GM23338 (cell line): ENCODE results near the gene SEZ6.

ENCODE experiments used
- CTCF ChIP-seq, 2 experiments: fragments of 200-600 bp in 1 of 2; sonication (generic) in 1 of 2; conservative IDR thresholded peaks; 2 replicates each; pipeline versions ENCODE4 v1.5.1 to v1.6.1; 2016 to 2017; ENCODE audit warnings: antibody characterized with exemption in 2 of 2, low read depth in 2 of 2, mild to moderate bottlenecking in 2 of 2, moderate library complexity in 1 of 2
- EZH2phosphoT487 ChIP-seq: fragments of 200-600 bp; sonication (generic); IDR thresholded peaks from one replicate; pipeline ENCODE4 v1.8.1; 2018; ENCODE audit warnings: antibody characterized with exemption; ENCODE audit not compliant: unreplicated experiment
- POLR2AphosphoS5 ChIP-seq: IDR thresholded peaks from 2 replicates; pipeline ENCODE4 v1.6.1; 2016; ENCODE audit warnings: antibody characterized with exemption, low read depth
- REST ChIP-seq: IDR thresholded peaks from one replicate; pipeline ENCODE4 v1.6.1; 2018; ENCODE audit warnings: antibody characterized with exemption; ENCODE audit not compliant: unreplicated experiment
- TF ChIP-seq, protein P1 (sequence below): fragments of 250-450 bp; sonication (Bioruptor Pico); IDR thresholded peaks from 2 replicates; pipeline ENCODE4 v1.5.0; 2020; ENCODE audit warnings: mild to moderate bottlenecking, moderate library complexity

DNA sequence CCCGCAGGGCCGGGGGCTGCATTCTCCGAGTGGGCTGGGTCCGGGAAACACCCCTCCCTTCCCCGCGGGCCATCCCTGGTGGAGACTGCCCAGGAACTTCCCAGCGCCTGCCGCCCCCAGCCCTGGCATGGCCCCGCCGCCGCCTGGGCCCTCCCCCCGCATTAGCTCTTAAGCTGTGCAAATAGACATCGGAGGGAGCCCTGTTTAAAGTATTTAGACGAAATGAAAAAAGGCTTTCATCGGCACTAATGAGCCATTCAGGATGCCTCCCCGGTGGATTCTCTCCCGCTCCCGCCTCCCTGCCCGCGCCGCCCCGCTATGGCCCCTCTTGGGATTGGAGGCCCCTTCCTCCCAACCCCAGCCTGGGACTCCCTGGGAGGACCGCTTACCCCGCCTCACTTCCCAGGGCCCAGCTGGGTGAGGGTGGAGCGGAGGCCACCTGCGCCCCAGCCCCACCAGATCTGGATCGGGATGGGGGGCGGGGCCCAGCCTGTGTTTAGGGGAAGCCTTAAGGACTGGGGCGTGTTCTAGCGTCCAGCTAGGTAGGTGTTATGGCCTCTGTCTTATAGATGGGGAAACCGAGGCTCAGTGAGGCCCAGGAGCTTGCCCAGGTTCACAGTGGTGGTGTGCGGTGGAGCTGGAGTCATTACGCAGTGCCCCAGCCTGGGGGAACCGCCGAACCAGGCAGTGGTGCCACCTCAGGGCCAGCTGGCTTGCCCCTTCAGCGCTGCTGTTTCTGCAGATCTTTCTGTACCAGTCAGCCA, 19.7 kb downstream of the SEZ6 start:
- TF ChIP-seq CTCF (conservative IDR thresholded peaks at IDR 0.05; ENCODE audit: low read depth in 2 of 2) = no peak
- TF ChIP-seq, protein P1, sequence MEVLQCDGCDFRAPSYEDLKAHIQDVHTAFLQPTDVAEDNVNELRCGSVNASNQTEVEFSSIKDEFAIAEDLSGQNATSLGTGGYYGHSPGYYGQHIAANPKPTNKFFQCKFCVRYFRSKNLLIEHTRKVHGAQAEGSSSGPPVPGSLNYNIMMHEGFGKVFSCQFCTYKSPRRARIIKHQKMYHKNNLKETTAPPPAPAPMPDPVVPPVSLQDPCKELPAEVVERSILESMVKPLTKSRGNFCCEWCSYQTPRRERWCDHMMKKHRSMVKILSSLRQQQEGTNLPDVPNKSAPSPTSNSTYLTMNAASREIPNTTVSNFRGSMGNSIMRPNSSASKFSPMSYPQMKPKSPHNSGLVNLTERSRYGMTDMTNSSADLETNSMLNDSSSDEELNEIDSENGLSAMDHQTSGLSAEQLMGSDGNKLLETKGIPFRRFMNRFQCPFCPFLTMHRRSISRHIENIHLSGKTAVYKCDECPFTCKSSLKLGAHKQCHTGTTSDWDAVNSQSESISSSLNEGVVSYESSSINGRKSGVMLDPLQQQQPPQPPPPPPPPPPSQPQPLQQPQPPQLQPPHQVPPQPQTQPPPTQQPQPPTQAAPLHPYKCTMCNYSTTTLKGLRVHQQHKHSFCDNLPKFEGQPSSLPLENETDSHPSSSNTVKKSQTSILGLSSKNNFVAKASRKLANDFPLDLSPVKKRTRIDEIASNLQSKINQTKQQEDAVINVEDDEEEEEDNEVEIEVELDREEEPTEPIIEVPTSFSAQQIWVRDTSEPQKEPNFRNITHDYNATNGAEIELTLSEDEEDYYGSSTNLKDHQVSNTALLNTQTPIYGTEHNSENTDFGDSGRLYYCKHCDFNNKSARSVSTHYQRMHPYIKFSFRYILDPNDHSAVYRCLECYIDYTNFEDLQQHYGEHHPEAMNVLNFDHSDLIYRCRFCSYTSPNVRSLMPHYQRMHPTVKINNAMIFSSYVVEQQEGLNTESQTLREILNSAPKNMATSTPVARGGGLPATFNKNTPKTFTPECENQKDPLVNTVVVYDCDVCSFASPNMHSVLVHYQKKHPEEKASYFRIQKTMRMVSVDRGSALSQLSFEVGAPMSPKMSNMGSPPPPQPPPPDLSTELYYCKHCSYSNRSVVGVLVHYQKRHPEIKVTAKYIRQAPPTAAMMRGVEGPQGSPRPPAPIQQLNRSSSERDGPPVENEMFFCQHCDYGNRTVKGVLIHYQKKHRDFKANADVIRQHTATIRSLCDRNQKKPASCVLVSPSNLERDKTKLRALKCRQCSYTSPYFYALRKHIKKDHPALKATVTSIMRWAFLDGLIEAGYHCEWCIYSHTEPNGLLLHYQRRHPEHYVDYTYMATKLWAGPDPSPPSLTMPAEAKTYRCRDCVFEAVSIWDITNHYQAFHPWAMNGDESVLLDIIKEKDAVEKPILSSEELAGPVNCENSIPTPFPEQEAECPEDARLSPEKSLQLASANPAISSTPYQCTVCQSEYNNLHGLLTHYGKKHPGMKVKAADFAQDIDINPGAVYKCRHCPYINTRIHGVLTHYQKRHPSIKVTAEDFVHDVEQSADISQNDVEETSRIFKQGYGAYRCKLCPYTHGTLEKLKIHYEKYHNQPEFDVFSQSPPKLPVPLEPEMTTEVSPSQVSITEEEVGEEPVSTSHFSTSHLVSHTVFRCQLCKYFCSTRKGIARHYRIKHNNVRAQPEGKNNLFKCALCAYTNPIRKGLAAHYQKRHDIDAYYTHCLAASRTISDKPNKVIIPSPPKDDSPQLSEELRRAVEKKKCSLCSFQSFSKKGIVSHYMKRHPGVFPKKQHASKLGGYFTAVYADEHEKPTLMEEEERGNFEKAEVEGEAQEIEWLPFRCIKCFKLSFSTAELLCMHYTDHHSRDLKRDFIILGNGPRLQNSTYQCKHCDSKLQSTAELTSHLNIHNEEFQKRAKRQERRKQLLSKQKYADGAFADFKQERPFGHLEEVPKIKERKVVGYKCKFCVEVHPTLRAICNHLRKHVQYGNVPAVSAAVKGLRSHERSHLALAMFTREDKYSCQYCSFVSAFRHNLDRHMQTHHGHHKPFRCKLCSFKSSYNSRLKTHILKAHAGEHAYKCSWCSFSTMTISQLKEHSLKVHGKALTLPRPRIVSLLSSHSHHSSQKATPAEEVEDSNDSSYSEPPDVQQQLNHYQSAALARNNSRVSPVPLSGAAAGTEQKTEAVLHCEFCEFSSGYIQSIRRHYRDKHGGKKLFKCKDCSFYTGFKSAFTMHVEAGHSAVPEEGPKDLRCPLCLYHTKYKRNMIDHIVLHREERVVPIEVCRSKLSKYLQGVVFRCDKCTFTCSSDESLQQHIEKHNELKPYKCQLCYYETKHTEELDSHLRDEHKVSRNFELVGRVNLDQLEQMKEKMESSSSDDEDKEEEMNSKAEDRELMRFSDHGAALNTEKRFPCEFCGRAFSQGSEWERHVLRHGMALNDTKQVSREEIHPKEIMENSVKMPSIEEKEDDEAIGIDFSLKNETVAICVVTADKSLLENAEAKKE (CRISPR knock-in tag) = no peak
- no peak for TF ChIP-seq REST
- TF ChIP-seq EZH2phosphoT487 = no peak
- no peak for TF ChIP-seq POLR2AphosphoS5
